ENCODE data around the gene APCDD1L.

APCDD1L gene

GRCh38 chr20:58463256-58463655 lies 51.9 kb downstream of the APCDD1L start:
- DNase-seq, result no peak

GRCh38 chr20:58461899-58462298 lies 53.3 kb downstream of the APCDD1L start:
- no peak for DNase-seq

GRCh38 chr20:58461104-58461503 lies 54.1 kb downstream of the APCDD1L start:
- DNase-seq, result no peak

- DNase-seq, result no peak
Measured at GRCh38 chr20:58459058-58459750, 56.0 kb downstream of the APCDD1L start.

- no peak for DNase-seq
Measured at GRCh38 chr20:58458342-58459057, 56.7 kb downstream of the APCDD1L start.

- DNase-seq, result peak; percentile 82
Measured at GRCh38 chr20:58457083-58457695, 58.0 kb downstream of the APCDD1L start.

- no peak for DNase-seq
Measured at GRCh38 chr20:58454460-58454859, 60.7 kb downstream of the APCDD1L start.

GRCh38 chr20:58453391-58453790 lies 61.8 kb downstream of the APCDD1L start:
- DNase-seq, result no peak

- DNase-seq, result no peak
Measured at GRCh38 chr20:58452667-58453255, 62.4 kb downstream of the APCDD1L start.

- DNase-seq, result no peak
Measured at GRCh38 chr20:58450254-58450653, 64.9 kb downstream of the APCDD1L start.

GRCh38 chr20:58449681-58450221 lies 65.4 kb downstream of the APCDD1L start:
- DNase-seq, result no peak

GRCh38 chr20:58448958-58449357 lies 66.2 kb downstream of the APCDD1L start:
- no peak for DNase-seq

- DNase-seq, result no peak
Measured at GRCh38 chr20:58447511-58448391, 67.4 kb downstream of the APCDD1L start.

- DNase-seq, result no peak
Measured at GRCh38 chr20:58446960-58447265, 68.3 kb downstream of the APCDD1L start.

- no peak for DNase-seq
Measured at GRCh38 chr20:58446264-58446959, 68.8 kb downstream of the APCDD1L start.

- no peak for DNase-seq
Measured at GRCh38 chr20:58444746-58445255, 70.4 kb downstream of the APCDD1L start.

- no peak for DNase-seq
Measured at GRCh38 chr20:58441723-58442122, 73.5 kb downstream of the APCDD1L start.

GRCh38 chr20:58440021-58440767 lies 75.0 kb downstream of the APCDD1L start:
- DNase-seq, result no peak

- DNase-seq, result no peak
Measured at GRCh38 chr20:58438970-58439808, 76.0 kb downstream of the APCDD1L start.

Data from NCI-H2171 (cell line).